Neural progenitor cell (in vitro differentiated cells): ENCODE measurements around the gene ATG5. TPM values are rescaled to one million over a fixed set of nuclear protein-coding genes. Genes with fewer than 3 reads are reported as not detected.

Source experiments
- DNase-seq: peaks from one replicate; pipeline ENCODE4 v3.0.0-alpha.2; 2016; ENCODE audit warnings: low spot score
- H2AFZ ChIP-seq: fragments of 200-600 bp; sonication (generic); replicated peaks from 2 replicates; pipeline ENCODE4 v1.6.1; 2016; ENCODE audit warnings: antibody characterized with exemption
- H3F3A ChIP-seq: fragments of 200-600 bp; sonication (generic); 2 replicates; pipeline ENCODE4 v1.6.1; 2016; ENCODE audit warnings: antibody characterized with exemption, low read depth
- H3K27ac ChIP-seq: fragments of 200-600 bp; sonication (generic); 2 replicates; pipeline ENCODE4 v1.5.1; 2016; ENCODE audit warnings: mild to moderate bottlenecking
- H3K27me3 ChIP-seq: fragments of 200-600 bp; sonication (generic); 2 replicates; pipeline ENCODE4 v1.6.1; 2016; ENCODE audit warnings: mild to moderate bottlenecking, moderate library complexity
- H3K36me3 ChIP-seq: fragments of 200-600 bp; sonication (generic); 2 replicates; pipeline ENCODE4 v1.5.1; 2016
- H3K4me1 ChIP-seq: fragments of 200-600 bp; sonication (generic); 2 replicates; pipeline ENCODE4 v1.6.1; 2016; ENCODE audit warnings: mixed run types
- H3K4me2 ChIP-seq: fragments of 200-600 bp; sonication (generic); 2 replicates; pipeline ENCODE4 v1.6.1; 2016
- H3K4me3 ChIP-seq: fragments of 200-600 bp; sonication (generic); 2 replicates; pipeline ENCODE4 v1.5.1; 2016
- H3K79me2 ChIP-seq: fragments of 200-600 bp; sonication (generic); 2 replicates; pipeline ENCODE4 v1.6.1; 2016; ENCODE audit warnings: low read depth
- H3K9ac ChIP-seq: fragments of 200-600 bp; sonication (generic); 2 replicates; pipeline ENCODE4 v1.6.1; 2016
- H3K9me3 ChIP-seq: fragments of 200-600 bp; sonication (generic); 2 replicates; pipeline ENCODE4 v1.5.1; 2016; ENCODE audit warnings: low read depth
- H4K20me1 ChIP-seq: fragments of 200-600 bp; sonication (generic); 2 replicates; pipeline ENCODE4 v1.6.1; 2016; ENCODE audit warnings: low read depth
- H3K27ac Mint-ChIP-seq: 3 replicates; pipeline ENCODE4 v1.8.0; 2021; ENCODE audit warnings: mixed read lengths
- H3K27me3 Mint-ChIP-seq: 2 replicates; pipeline ENCODE4 v1.8.0; 2022; ENCODE audit warnings: low read depth, mild to moderate bottlenecking, inconsistent platforms, moderate library complexity, mixed read lengths; ENCODE audit not compliant: insufficient read depth
- H3K36me3 Mint-ChIP-seq: 3 replicates; pipeline ENCODE4 v1.8.0; 2021; ENCODE audit warnings: mixed read lengths
- H3K4me1 Mint-ChIP-seq: 3 replicates; pipeline ENCODE4 v1.8.0; 2021; ENCODE audit warnings: mixed read lengths
- H3K4me3 Mint-ChIP-seq: 3 replicates; pipeline ENCODE4 v1.8.0; 2021; ENCODE audit warnings: mild to moderate bottlenecking, moderate library complexity, mixed read lengths
- H3K9me3 Mint-ChIP-seq: 3 replicates; pipeline ENCODE4 v1.8.0; 2020; ENCODE audit warnings: mixed read lengths
- EZH2 ChIP-seq: fragments of 200-600 bp; sonication (generic); IDR thresholded peaks from 2 replicates; pipeline ENCODE4 v1.6.1; 2017; ENCODE audit warnings: antibody characterized with exemption, mild to moderate bottlenecking, moderate library complexity
- EZH2phosphoT487 ChIP-seq: fragments of 200-600 bp; sonication (generic); IDR thresholded peaks from 2 replicates; pipeline ENCODE4 v1.6.1; 2017; ENCODE audit warnings: antibody characterized with exemption
- total RNA-seq: library from RNA; depleted of rRNA; stranded (reverse); fragments of >200 nt; gene quantifications from 2 replicates; pipeline ENCODE4 v1.2.3, GENCODE V29; 2015; ENCODE audit warnings: low replicate concordance
- TF ChIP-seq, protein P1 (sequence below): fragments of 200-600 bp; sonication (generic); IDR thresholded peaks from 2 replicates; pipeline ENCODE4 v1.5.1; 2017; ENCODE audit warnings: antibody characterized with exemption, mild to moderate bottlenecking

ATG5 gene
- total RNA-seq, 1 donor from 2014 or later, result 45.0 TPM

DNA sequence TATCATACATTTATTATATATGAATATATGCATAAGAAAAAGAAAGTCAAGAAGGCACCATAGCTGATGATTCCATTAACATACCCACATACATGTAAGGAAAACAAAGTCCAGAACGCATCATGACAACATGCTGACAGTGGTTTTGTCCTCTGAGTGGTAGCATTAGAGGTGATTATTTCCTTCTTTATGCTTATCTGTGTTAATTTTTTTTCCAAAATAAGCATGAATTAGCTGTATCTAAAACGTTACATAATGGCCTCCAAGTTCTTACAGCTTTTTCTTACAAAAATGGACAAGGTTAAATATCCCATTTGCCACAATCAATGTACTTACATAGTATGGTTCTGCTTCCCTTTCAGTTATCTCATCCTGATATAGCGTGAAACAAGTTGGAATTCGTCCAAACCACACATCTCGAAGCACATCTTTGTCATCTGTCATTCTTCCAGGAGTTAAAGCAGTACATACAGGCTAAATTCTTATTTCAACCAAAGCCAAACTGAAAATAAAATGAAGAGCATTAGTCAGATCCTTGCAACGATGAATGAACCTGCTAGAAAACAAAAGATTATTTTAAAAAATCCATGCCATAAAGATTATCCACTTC lies 9.7 kb downstream of the ATG5 start:
- DNase-seq, result no peak
- H3K27me3 ChIP-seq, result no peaks in the 10 kb centered on the region
- H3K9me3 ChIP-seq, result no peaks in the 10 kb centered on the region
- peaks cover 2% of the 10 kb centered on the region for H3K27me3 Mint-ChIP-seq
- peaks cover 57% of the 10 kb centered on the region for H3K79me2 ChIP-seq
- H3K36me3 Mint-ChIP-seq, result peaks cover 20% of the 10 kb centered on the region
- H3K9ac ChIP-seq, result no peak overlapping the region
- H3K4me1 ChIP-seq, result no peaks in the 10 kb centered on the region
- H3K36me3 ChIP-seq, result peaks cover 10% of the 10 kb centered on the region
- H4K20me1 ChIP-seq, result peaks cover 18% of the 10 kb centered on the region
- H3K4me3 Mint-ChIP-seq, result no peak overlapping the region
- H3K4me2 ChIP-seq, result no peak overlapping the region
- no peaks in the 10 kb centered on the region for H3F3A ChIP-seq
- no peak overlapping the region for H3K27ac Mint-ChIP-seq
- no peaks in the 10 kb centered on the region for H3K9me3 Mint-ChIP-seq
- H3K4me3 ChIP-seq, result no peak overlapping the region
- H3K27ac ChIP-seq, result no peak overlapping the region
- H2AFZ ChIP-seq, result no peak overlapping the region
- TF ChIP-seq, protein P1, sequence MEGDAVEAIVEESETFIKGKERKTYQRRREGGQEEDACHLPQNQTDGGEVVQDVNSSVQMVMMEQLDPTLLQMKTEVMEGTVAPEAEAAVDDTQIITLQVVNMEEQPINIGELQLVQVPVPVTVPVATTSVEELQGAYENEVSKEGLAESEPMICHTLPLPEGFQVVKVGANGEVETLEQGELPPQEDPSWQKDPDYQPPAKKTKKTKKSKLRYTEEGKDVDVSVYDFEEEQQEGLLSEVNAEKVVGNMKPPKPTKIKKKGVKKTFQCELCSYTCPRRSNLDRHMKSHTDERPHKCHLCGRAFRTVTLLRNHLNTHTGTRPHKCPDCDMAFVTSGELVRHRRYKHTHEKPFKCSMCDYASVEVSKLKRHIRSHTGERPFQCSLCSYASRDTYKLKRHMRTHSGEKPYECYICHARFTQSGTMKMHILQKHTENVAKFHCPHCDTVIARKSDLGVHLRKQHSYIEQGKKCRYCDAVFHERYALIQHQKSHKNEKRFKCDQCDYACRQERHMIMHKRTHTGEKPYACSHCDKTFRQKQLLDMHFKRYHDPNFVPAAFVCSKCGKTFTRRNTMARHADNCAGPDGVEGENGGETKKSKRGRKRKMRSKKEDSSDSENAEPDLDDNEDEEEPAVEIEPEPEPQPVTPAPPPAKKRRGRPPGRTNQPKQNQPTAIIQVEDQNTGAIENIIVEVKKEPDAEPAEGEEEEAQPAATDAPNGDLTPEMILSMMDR, result no peak
- no peak for TF ChIP-seq EZH2phosphoT487
- no peak for TF ChIP-seq EZH2
- H3K4me1 Mint-ChIP-seq, result no peaks in the 10 kb centered on the region

DNA sequence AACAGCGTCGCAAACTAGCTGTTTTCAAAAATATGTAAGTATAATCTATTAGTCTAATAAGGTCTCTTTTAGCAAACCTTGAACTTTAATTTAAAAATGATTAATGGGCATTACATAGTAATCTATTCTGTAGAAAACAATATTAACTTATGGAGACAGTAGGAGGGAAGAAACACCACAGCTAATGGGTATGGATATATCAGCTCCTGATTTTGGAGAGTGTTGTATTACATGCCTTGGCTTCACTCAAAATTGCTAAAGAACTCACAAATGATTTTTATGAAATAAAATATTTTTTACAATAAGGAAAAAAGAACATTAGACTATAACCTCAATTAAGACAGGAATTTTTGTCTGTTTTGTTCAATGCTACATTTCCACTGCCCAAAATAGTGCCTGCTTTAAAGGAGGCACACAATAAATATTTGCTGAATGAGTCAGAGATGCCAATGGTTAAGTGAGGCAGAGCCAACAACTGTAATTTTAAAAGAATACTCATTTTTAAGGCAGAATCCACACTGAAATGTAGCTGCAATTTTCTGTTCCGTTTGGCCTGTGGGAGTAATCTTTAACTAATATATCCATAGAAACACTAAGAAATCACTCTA lies 15.7 kb downstream of the ATG5 start:
- Mint-ChIP-seq H3K4me1 (no peaks in the 10 kb centered on the region), H3K27me3 (no peaks in the 10 kb centered on the region), H3K9me3 (no peaks in the 10 kb centered on the region)

DNA sequence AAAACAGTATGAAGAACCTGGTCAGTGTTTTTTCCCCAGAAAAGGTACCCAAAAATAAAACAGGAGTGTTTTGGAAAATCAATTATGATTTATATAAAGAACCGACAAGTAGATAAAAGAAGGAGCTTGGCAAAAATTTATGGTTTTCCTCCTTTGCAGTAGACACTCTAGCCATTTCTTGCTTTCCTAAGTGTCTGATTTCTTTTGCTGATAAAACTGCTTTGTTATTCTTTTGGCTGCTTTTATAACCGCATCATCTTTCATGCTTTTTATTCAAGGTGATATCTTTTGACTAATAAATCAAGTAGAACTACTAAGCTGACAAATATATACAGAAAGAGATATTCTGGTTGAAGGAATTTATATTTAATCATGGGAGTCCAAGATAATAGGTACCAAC lies 16.6 kb downstream of the ATG5 start:
- Mint-ChIP-seq H3K4me3 (no peak overlapping the region), H3K27ac (no peak overlapping the region), H3K4me1 (no peaks in the 10 kb centered on the region), H3K36me3 (peaks cover 19% of the 10 kb centered on the region), H3K27me3 (no peaks in the 10 kb centered on the region), H3K9me3 (no peaks in the 10 kb centered on the region)
- Histone ChIP-seq H3K9me3 (no peaks in the 10 kb centered on the region), H3K27ac (no peak overlapping the region), H3F3A (no peaks in the 10 kb centered on the region), H4K20me1 (no peaks in the 10 kb centered on the region), H3K79me2 (peaks cover 32% of the 10 kb centered on the region), H3K27me3 (no peaks in the 10 kb centered on the region), H3K4me2 (no peak overlapping the region), H2AFZ (no peak overlapping the region), H3K4me3 (no peak overlapping the region), H3K9ac (no peak overlapping the region), H3K4me1 (no peaks in the 10 kb centered on the region), H3K36me3 (no peaks in the 10 kb centered on the region)
- TF ChIP-seq EZH2phosphoT487 (no peak), EZH2 (no peak)
- TF ChIP-seq, protein P1, result no peak
- no peak for DNase-seq

More for the DNA sequence above, 15.7 kb downstream of the ATG5 start:
- TF ChIP-seq, protein P1, result no peak
- no peak for TF ChIP-seq EZH2
- no peak for TF ChIP-seq EZH2phosphoT487
- H3K9ac ChIP-seq, result no peak overlapping the region
- peaks cover 26% of the 10 kb centered on the region for H3K79me2 ChIP-seq
- Mint-ChIP-seq H3K4me3 (no peak overlapping the region), H3K27ac (no peak overlapping the region), H3K36me3 (peaks cover 21% of the 10 kb centered on the region)
- no peak for DNase-seq
- H4K20me1 ChIP-seq, result no peaks in the 10 kb centered on the region
- no peak overlapping the region for H3K4me2 ChIP-seq
- peaks cover 4% of the 10 kb centered on the region for H3K36me3 ChIP-seq
- no peaks in the 10 kb centered on the region for H3K9me3 ChIP-seq
- H3K4me1 ChIP-seq, result no peaks in the 10 kb centered on the region
- no peaks in the 10 kb centered on the region for H3F3A ChIP-seq
- H3K27ac ChIP-seq, result no peak overlapping the region
- H3K4me3 ChIP-seq, result no peak overlapping the region
- H2AFZ ChIP-seq, result no peak overlapping the region
- H3K27me3 ChIP-seq, result no peaks in the 10 kb centered on the region
